Transverse colon (tissue), 4 donors: Measurements from ENCODE around the gene TMEM129.

Source experiments
- CTCF ChIP-seq, 5 experiments: fragments of 200-600 bp in 3 of 5; fragments of 450-650 bp in 2 of 5; sonication (generic) in 3 of 5; IDR thresholded peaks; 1 replicate in 2 of 5; 2 replicates in 3 of 5; pipeline ENCODE4 v1.5.1; 2016 to 2017; ENCODE audit warnings: antibody characterized with exemption in 5 of 5, inconsistent platforms in 3 of 5, mild to moderate bottlenecking in 2 of 5, moderate library complexity in 1 of 5
- EP300 ChIP-seq: sonication (generic); formaldehyde crosslinking; IDR thresholded peaks from one replicate; pipeline ENCODE4 v1.6.1; 2017; ENCODE audit warnings: antibody characterized with exemption, low read depth
- POLR2A ChIP-seq: fragments of 450-650 bp; IDR thresholded peaks from one replicate; pipeline ENCODE4 v1.6.1; 2016; ENCODE audit warnings: antibody characterized with exemption, mild to moderate bottlenecking, moderate library complexity
- POLR2AphosphoS5 ChIP-seq, 3 donors: sonication (generic); formaldehyde crosslinking; IDR thresholded peaks; one replicate each; pipeline ENCODE4 v1.6.1; 2016; ENCODE audit warnings: antibody characterized with exemption in 3 of 3

GRCh38 chr4:1749370-1749769 is 28.2 kb upstream of the TMEM129 start:
- TF ChIP-seq CTCF (IDR thresholded peaks at IDR 0.05) (no peak), POLR2AphosphoS5 (IDR thresholded peaks at IDR 0.05) (no peak), POLR2A (no peak), EP300 (no peak)
